Mononuclear cell (primary cell): ENCODE results near the gene YY2. TPM values are rescaled to one million over a fixed set of nuclear protein-coding genes. Genes with fewer than 3 reads are reported as not detected.
"Not testable (repeated sequence)": the region's sequence is repeated elsewhere in the genome, so short reads cannot be mapped to it uniquely, and the experiment has no call there.

ENCODE experiments used
- H3K27me3 ChIP-seq: 2 replicates; pipeline ENCODE4 v1.6.0; 2011; ENCODE audit warnings: low read length, control low read depth; ENCODE audit not compliant: insufficient read depth
- H3K4me1 ChIP-seq: 2 replicates; pipeline ENCODE4 v1.5.1; 2011; ENCODE audit warnings: mild to moderate bottlenecking, low read length, control low read depth; ENCODE audit not compliant: insufficient read depth
- H3K4me3 ChIP-seq: 2 replicates; pipeline ENCODE4 v1.5.1; 2011; ENCODE audit warnings: mild to moderate bottlenecking, low read length, moderate library complexity
- H3K9me3 ChIP-seq: 2 replicates; pipeline ENCODE4 v1.5.1; 2011; ENCODE audit warnings: low read depth, mild to moderate bottlenecking, control low read depth, low read length
- total RNA-seq: library from RNA; depleted of rRNA; stranded (reverse); fragments of >200 nt; gene quantifications from one replicate; pipeline ENCODE4 v1.2.3, GENCODE V29; 2012

The YY2 gene
- 1.5 TPM for total RNA-seq

- Histone ChIP-seq H3K9me3 (no peaks in the 10 kb centered on the region), H3K4me1 (no peaks in the 10 kb centered on the region), H3K27me3 (no peaks in the 10 kb centered on the region), H3K4me3 (no peak within 1 kb of the TSS)
Measured at GRCh38 chrX:21855937-21856415, at the start of gene YY2. Gene YY2, plus strand, starts transcription at chrX:21855987. Its CDS starts 498 bp downstream, at chrX:21856485.

GRCh38 chrX:21806691-21807090 is 49.1 kb upstream of the YY2 start:
- H3K27me3 ChIP-seq, result no peaks in the 10 kb centered on the region
- H3K4me1 ChIP-seq, result no peaks in the 10 kb centered on the region
- H3K9me3 ChIP-seq, result no peaks in the 10 kb centered on the region
- no peak overlapping the region for H3K4me3 ChIP-seq

GRCh38 chrX:21811832-21812231 is 44.0 kb upstream of the YY2 start:
- Histone ChIP-seq H3K27me3 (no peaks in the 10 kb centered on the region), H3K4me3 (no peak overlapping the region), H3K9me3 (no peaks in the 10 kb centered on the region), H3K4me1 (no peaks in the 10 kb centered on the region)

GRCh38 chrX:21812628-21813027 is 43.2 kb upstream of the YY2 start:
- H3K4me1 ChIP-seq, result no peaks in the 10 kb centered on the region
- H3K4me3 ChIP-seq, result no peak overlapping the region
- H3K27me3 ChIP-seq, result no peaks in the 10 kb centered on the region

GRCh38 chrX:21813612-21814368 is 42.0 kb upstream of the YY2 start:
- H3K27me3 ChIP-seq, result no peaks in the 10 kb centered on the region
- no peaks in the 10 kb centered on the region for H3K9me3 ChIP-seq
- no peaks in the 10 kb centered on the region for H3K4me1 ChIP-seq
- H3K4me3 ChIP-seq, result no peak overlapping the region

More at GRCh38 chrX:21812628-21813027, 43.2 kb upstream of the YY2 start:
- no peaks in the 10 kb centered on the region for H3K9me3 ChIP-seq

GRCh38 chrX:21816136-21816535 is 39.7 kb upstream of the YY2 start:
- no peaks in the 10 kb centered on the region for H3K27me3 ChIP-seq
- no peaks in the 10 kb centered on the region for H3K4me1 ChIP-seq
- H3K4me3 ChIP-seq, result no peak overlapping the region

GRCh38 chrX:21820170-21820569 is 35.6 kb upstream of the YY2 start:
- H3K4me3 ChIP-seq, H3K27me3 ChIP-seq, H3K9me3 ChIP-seq, H3K4me1 ChIP-seq: not testable (repeated sequence)

More at GRCh38 chrX:21816136-21816535, 39.7 kb upstream of the YY2 start:
- H3K9me3 ChIP-seq, result no peaks in the 10 kb centered on the region

GRCh38 chrX:21821875-21822274 is 33.9 kb upstream of the YY2 start:
- no peaks in the 10 kb centered on the region for H3K27me3 ChIP-seq
- H3K4me3 ChIP-seq, result no peak overlapping the region
- no peaks in the 10 kb centered on the region for H3K9me3 ChIP-seq
- H3K4me1 ChIP-seq, result no peaks in the 10 kb centered on the region

GRCh38 chrX:21831496-21831895 is 24.3 kb upstream of the YY2 start:
- Histone ChIP-seq H3K9me3 (no peaks in the 10 kb centered on the region), H3K27me3 (no peaks in the 10 kb centered on the region), H3K4me1 (no peaks in the 10 kb centered on the region), H3K4me3 (no peak overlapping the region)

GRCh38 chrX:21837056-21837455 is 18.7 kb upstream of the YY2 start:
- Histone ChIP-seq H3K9me3 (no peaks in the 10 kb centered on the region), H3K4me3 (no peak overlapping the region), H3K27me3 (no peaks in the 10 kb centered on the region), H3K4me1 (peaks cover 10% of the 10 kb centered on the region)

GRCh38 chrX:21838937-21839333 is 16.9 kb upstream of the YY2 start:
- Histone ChIP-seq H3K27me3 (no peaks in the 10 kb centered on the region), H3K4me3 (peak overlapping the region; percentile 66), H3K9me3 (no peaks in the 10 kb centered on the region), H3K4me1 (peaks cover 10% of the 10 kb centered on the region)

GRCh38 chrX:21839334-21840192 is 16.2 kb upstream of the YY2 start, which contains the start of gene MBTPS2:
Gene MBTPS2, plus strand, starts transcription at chrX:21839617. Its CDS starts 118 bp downstream, at chrX:21839735.
- peaks cover 10% of the 10 kb centered on the region for H3K4me1 ChIP-seq
- peak within 1 kb of the TSS; percentile 66 for H3K4me3 ChIP-seq
- H3K9me3 ChIP-seq, result no peaks in the 10 kb centered on the region
- H3K27me3 ChIP-seq, result no peaks in the 10 kb centered on the region

- H3K4me1 ChIP-seq, result peaks cover 10% of the 10 kb centered on the region
- H3K27me3 ChIP-seq, result no peaks in the 10 kb centered on the region
- H3K4me3 ChIP-seq, result peak overlapping the region; percentile 66
- H3K9me3 ChIP-seq, result no peaks in the 10 kb centered on the region
Measured at GRCh38 chrX:21840193-21840545, 15.6 kb upstream of the YY2 start.

GRCh38 chrX:21843179-21843578 is 12.6 kb upstream of the YY2 start:
- Histone ChIP-seq H3K4me3 (no peak overlapping the region), H3K4me1 (peaks cover 10% of the 10 kb centered on the region), H3K27me3 (no peaks in the 10 kb centered on the region), H3K9me3 (no peaks in the 10 kb centered on the region)

- Histone ChIP-seq H3K4me1 (peaks cover 9% of the 10 kb centered on the region), H3K9me3 (no peaks in the 10 kb centered on the region), H3K4me3 (no peak overlapping the region), H3K27me3 (no peaks in the 10 kb centered on the region)
Measured at GRCh38 chrX:21845096-21845495, 10.7 kb upstream of the YY2 start.
